Measurements from ENCODE around the gene MTSS2.
"Not testable (repeated sequence)": the region's sequence is repeated elsewhere in the genome, so short reads cannot be mapped to it uniquely, and the experiment has no call there.

MTSS2 gene

GRCh38 chr16:70674221-70675014, 11.4 kb downstream of the MTSS2 start:
- no peak for DNase-seq (ENCODE audit: low read depth in 2 of 2)

- DNase-seq (ENCODE audit: low read depth in 2 of 2), result not testable (repeated sequence)
Observed at GRCh38 chr16:70670938-70671337, 14.9 kb downstream of the MTSS2 start.

- no peak for DNase-seq (ENCODE audit: low read depth in 2 of 2)
Observed at GRCh38 chr16:70670175-70670574, 15.7 kb downstream of the MTSS2 start.

- no peak for DNase-seq (ENCODE audit: low read depth in 2 of 2)
Observed at GRCh38 chr16:70665806-70666735, 19.8 kb downstream of the MTSS2 start.

GRCh38 chr16:70665113-70665694, 20.6 kb downstream of the MTSS2 start:
- DNase-seq (ENCODE audit: low read depth in 2 of 2), result no peak

GRCh38 chr16:70664325-70665112, 21.3 kb downstream of the MTSS2 start:
- DNase-seq (ENCODE audit: low read depth in 2 of 2), result no peak

- DNase-seq (ENCODE audit: low read depth in 2 of 2), result no peak
Observed at GRCh38 chr16:70663524-70664324, 22.1 kb downstream of the MTSS2 start.

- no peak for DNase-seq (ENCODE audit: low read depth in 2 of 2)
Observed at GRCh38 chr16:70662991-70663523, 22.8 kb downstream of the MTSS2 start.

- DNase-seq (ENCODE audit: low read depth in 2 of 2), result no peak
Observed at GRCh38 chr16:70661918-70662641, 23.8 kb downstream of the MTSS2 start.

- no peak for DNase-seq (ENCODE audit: low read depth in 2 of 2)
Observed at GRCh38 chr16:70661534-70661917, 24.3 kb downstream of the MTSS2 start.

GRCh38 chr16:70660672-70661350, 25.0 kb downstream of the MTSS2 start:
- no peak for DNase-seq (ENCODE audit: low read depth in 2 of 2)

GRCh38 chr16:70659953-70660671, 25.7 kb downstream of the MTSS2 start:
- no peak for DNase-seq (ENCODE audit: low read depth in 2 of 2)

GRCh38 chr16:70659546-70659945, 26.3 kb downstream of the MTSS2 start:
- DNase-seq (ENCODE audit: low read depth in 2 of 2), result no peak

- no peak for DNase-seq (ENCODE audit: low read depth in 2 of 2)
Observed at GRCh38 chr16:70658921-70659320, 26.9 kb downstream of the MTSS2 start.

- no peak for DNase-seq (ENCODE audit: low read depth in 2 of 2)
Observed at GRCh38 chr16:70657956-70658355, 27.9 kb downstream of the MTSS2 start.

GRCh38 chr16:70656712-70657263, 29.1 kb downstream of the MTSS2 start:
- no peak for DNase-seq (ENCODE audit: low read depth in 2 of 2)

GRCh38 chr16:70656065-70656711, 29.7 kb downstream of the MTSS2 start:
- no peak for DNase-seq (ENCODE audit: low read depth in 2 of 2)

All from fibroblast of skin of left quadriceps (primary cell).